ENCODE results near the gene SMAD2.
A peak's percentile ranks its signal among the peaks of the same experiment; 100 is the strongest.

Gene SMAD2

DNA sequence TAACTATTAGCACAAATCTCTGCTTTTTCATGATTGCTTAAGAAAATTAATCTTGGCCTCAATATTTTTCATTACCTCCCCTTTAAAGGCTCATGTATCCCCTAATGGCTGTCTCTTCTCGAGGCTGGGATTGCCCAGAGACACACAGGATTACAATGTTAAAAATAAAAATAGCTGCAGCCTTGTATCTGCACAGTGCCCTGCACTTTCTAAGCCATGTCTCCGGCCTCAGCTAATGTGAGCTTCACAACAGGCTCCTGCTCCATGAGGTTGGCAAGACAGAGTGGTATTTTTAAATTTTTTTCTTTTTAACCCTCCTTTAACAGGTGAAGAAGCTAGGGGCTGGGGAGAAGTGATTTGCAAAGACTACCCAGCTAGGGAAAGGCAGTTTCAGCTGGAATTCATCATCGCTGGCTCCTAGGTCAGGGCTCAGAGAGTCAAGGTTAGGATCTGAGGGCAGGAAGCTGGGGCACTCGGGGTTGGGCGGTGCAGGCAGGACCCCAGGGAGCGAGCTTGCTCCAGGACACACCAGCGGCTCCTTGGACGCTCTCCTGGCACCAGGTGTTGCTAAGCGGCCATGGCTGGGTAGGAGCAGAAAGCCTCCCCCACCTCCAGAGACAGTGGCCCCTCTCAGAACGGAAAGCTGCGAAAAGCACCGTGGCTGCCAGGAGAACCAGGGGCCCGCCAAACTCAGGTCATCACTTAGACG is 135.6 kb downstream of the SMAD2 start:
- H3K27ac ChIP-seq (replicated peaks; ENCODE audit: low read length): no peak overlapping the region
- H2AK5ac ChIP-seq (ENCODE audit: low read depth, low read length): no peak overlapping the region
- H2BK12ac ChIP-seq (ENCODE audit: low read length): no peak overlapping the region
- H3K4me1 ChIP-seq (ENCODE audit: control insufficient read depth in 2 of 2, insufficient read depth in 1 of 2, low read depth in 1 of 2, low read length in 2 of 2): no peaks in the 10 kb centered on the region
- no peak overlapping the region for H2BK5ac ChIP-seq (ENCODE audit: low read length)
- DNase-seq (ENCODE audit: low spot score): no peak
- H3K4me2 ChIP-seq (ENCODE audit: insufficient read depth, low read length, poor library complexity, severe bottlenecking): no peak overlapping the region
- no peaks in the 10 kb centered on the region for H3K79me1 ChIP-seq (ENCODE audit: low read depth, low read length)
- no peak overlapping the region for H3K14ac ChIP-seq (ENCODE audit: low read length)
- H4K91ac ChIP-seq (ENCODE audit: low read depth, low read length, poor library complexity): no peak overlapping the region
- H3K4me3 ChIP-seq (ENCODE audit: low read length in 2 of 2): no peak overlapping the region
- H2BK120ac ChIP-seq (ENCODE audit: low read depth, low read length): no peak overlapping the region
- peak overlapping the region; percentile 21 for H3K23ac ChIP-seq (ENCODE audit: low read depth, low read length, poor library complexity)
- peaks cover 0 to 16% (median 2%) of the 10 kb centered on the region in 3 experiments for H3K27me3 ChIP-seq (ENCODE audit: control insufficient read depth in 3 of 3, insufficient read depth in 3 of 3, low read depth in 1 of 3, low read length in 3 of 3)
- H2AFZ ChIP-seq (ENCODE audit: low read length): peak overlapping the region; percentile 26
- H3K9ac ChIP-seq (ENCODE audit: low read depth, low read length, poor library complexity): no peak overlapping the region
- H4K8ac ChIP-seq (ENCODE audit: low read depth, low read length): no peak overlapping the region
- H3K9me3 ChIP-seq (replicated peaks in 1 of 2; ENCODE audit: control insufficient read depth in 2 of 2, insufficient read depth in 1 of 2, low read depth in 1 of 2, low read length in 2 of 2): no peaks in the 10 kb centered on the region
- H2BK15ac ChIP-seq (ENCODE audit: low read length): peak overlapping the region; percentile 18
- H3K4ac ChIP-seq (ENCODE audit: low read length): no peak overlapping the region
- H3K18ac ChIP-seq (ENCODE audit: low read length): peak overlapping the region; percentile 66
- WGBS, 2 donors (ENCODE audit: extremely low coverage in 2 of 2, insufficient read length in 2 of 2, insufficient replicate concordance in 1 of 2): no CpG with 5 or more reads among the region's 14 CpGs
- H3K36me3 ChIP-seq (replicated peaks in 1 of 2; ENCODE audit: control insufficient read depth in 2 of 2, insufficient read depth in 2 of 2, low read length in 2 of 2): no peaks in the 10 kb centered on the region

GRCh38 chr18:47793609-47794008 is 136.8 kb downstream of the SMAD2 start:
- Histone ChIP-seq H2BK15ac (ENCODE audit: low read length) (no peak overlapping the region), H3K36me3 (replicated peaks in 1 of 2; ENCODE audit: control insufficient read depth in 2 of 2, insufficient read depth in 2 of 2, low read length in 2 of 2) (no peaks in the 10 kb centered on the region), H3K27ac (replicated peaks; ENCODE audit: low read length) (no peak overlapping the region), H3K9me3 (replicated peaks in 1 of 2; ENCODE audit: control insufficient read depth in 2 of 2, insufficient read depth in 1 of 2, low read depth in 1 of 2, low read length in 2 of 2) (no peaks in the 10 kb centered on the region), H3K4me2 (ENCODE audit: insufficient read depth, low read length, poor library complexity, severe bottlenecking) (no peak overlapping the region), H4K8ac (ENCODE audit: low read depth, low read length) (no peak overlapping the region), H3K14ac (ENCODE audit: low read length) (no peak overlapping the region), H3K4ac (ENCODE audit: low read length) (no peak overlapping the region), H4K91ac (ENCODE audit: low read depth, low read length, poor library complexity) (no peak overlapping the region), H3K18ac (ENCODE audit: low read length) (no peak overlapping the region), H3K23ac (ENCODE audit: low read depth, low read length, poor library complexity) (no peak overlapping the region), H2BK5ac (ENCODE audit: low read length) (no peak overlapping the region), H2BK120ac (ENCODE audit: low read depth, low read length) (no peak overlapping the region), H3K27me3 (ENCODE audit: control insufficient read depth in 3 of 3, insufficient read depth in 3 of 3, low read depth in 1 of 3, low read length in 3 of 3) (peaks cover 0 to 20% (median 2%) of the 10 kb centered on the region in 3 experiments), H2AK5ac (ENCODE audit: low read depth, low read length) (no peak overlapping the region), H3K4me1 (ENCODE audit: control insufficient read depth in 2 of 2, insufficient read depth in 1 of 2, low read depth in 1 of 2, low read length in 2 of 2) (no peaks in the 10 kb centered on the region), H3K4me3 (ENCODE audit: low read length in 2 of 2) (no peak overlapping the region), H2AFZ (ENCODE audit: low read length) (no peak overlapping the region), H2BK12ac (ENCODE audit: low read length) (no peak overlapping the region), H3K79me1 (ENCODE audit: low read depth, low read length) (no peaks in the 10 kb centered on the region), H3K9ac (ENCODE audit: low read depth, low read length, poor library complexity) (no peak overlapping the region)
- DNase-seq (ENCODE audit: low spot score): no peak
- no CpG with 5 or more reads among the region's 7 CpGs for WGBS, 2 donors (ENCODE audit: extremely low coverage in 2 of 2, insufficient read length in 2 of 2, insufficient replicate concordance in 1 of 2)

DNA sequence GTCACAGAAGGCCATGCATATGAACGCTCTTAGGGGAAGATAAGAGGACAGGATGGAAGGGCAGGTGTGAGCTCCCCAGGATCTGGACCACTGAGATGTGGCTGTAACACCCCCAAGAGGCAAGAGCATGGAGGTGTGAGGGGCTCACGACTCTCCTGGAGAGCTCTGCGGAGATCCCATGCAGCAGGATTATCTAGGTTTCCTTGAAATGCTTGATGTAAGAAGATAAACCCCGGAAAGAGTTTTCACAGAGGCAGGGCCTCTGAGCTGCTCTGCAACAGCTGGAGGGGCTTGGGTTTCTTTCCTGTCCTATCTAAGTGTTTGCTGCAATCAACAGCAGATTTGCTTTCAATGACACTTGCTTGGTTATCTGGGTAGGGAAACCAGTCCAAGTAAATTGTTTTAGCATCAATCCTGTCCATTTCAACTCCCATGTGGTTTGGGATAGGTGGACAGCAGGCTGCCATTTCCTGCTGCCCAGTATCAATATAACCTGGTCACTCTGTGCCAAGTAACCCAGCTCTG is 138.9 kb downstream of the SMAD2 start:
- Histone ChIP-seq H2AK5ac (ENCODE audit: low read depth, low read length) (no peak overlapping the region), H4K8ac (ENCODE audit: low read depth, low read length) (no peak overlapping the region), H3K14ac (ENCODE audit: low read length) (no peak overlapping the region), H3K4me2 (ENCODE audit: insufficient read depth, low read length, poor library complexity, severe bottlenecking) (no peak overlapping the region), H4K91ac (ENCODE audit: low read depth, low read length, poor library complexity) (no peak overlapping the region), H3K36me3 (replicated peaks in 1 of 2; ENCODE audit: control insufficient read depth in 2 of 2, insufficient read depth in 2 of 2, low read length in 2 of 2) (no peaks in the 10 kb centered on the region), H2BK5ac (ENCODE audit: low read length) (no peak overlapping the region), H3K9ac (ENCODE audit: low read depth, low read length, poor library complexity) (no peak overlapping the region), H3K4me3 (ENCODE audit: low read length in 2 of 2) (no peak overlapping the region), H3K4me1 (ENCODE audit: control insufficient read depth in 2 of 2, insufficient read depth in 1 of 2, low read depth in 1 of 2, low read length in 2 of 2) (no peaks in the 10 kb centered on the region), H3K27me3 (ENCODE audit: control insufficient read depth in 3 of 3, insufficient read depth in 3 of 3, low read depth in 1 of 3, low read length in 3 of 3) (peaks cover 0 to 20% (median 2%) of the 10 kb centered on the region in 3 experiments), H3K23ac (ENCODE audit: low read depth, low read length, poor library complexity) (no peak overlapping the region), H2BK12ac (ENCODE audit: low read length) (no peak overlapping the region), H3K27ac (replicated peaks; ENCODE audit: low read length) (no peak overlapping the region), H2BK120ac (ENCODE audit: low read depth, low read length) (no peak overlapping the region), H3K4ac (ENCODE audit: low read length) (no peak overlapping the region), H2BK15ac (ENCODE audit: low read length) (no peak overlapping the region), H3K9me3 (replicated peaks in 1 of 2; ENCODE audit: control insufficient read depth in 2 of 2, insufficient read depth in 1 of 2, low read depth in 1 of 2, low read length in 2 of 2) (no peaks in the 10 kb centered on the region), H3K79me1 (ENCODE audit: low read depth, low read length) (no peaks in the 10 kb centered on the region), H2AFZ (ENCODE audit: low read length) (no peak overlapping the region), H3K18ac (ENCODE audit: low read length) (no peak overlapping the region)
- no CpG with 5 or more reads among the region's 4 CpGs for WGBS, 2 donors (ENCODE audit: extremely low coverage in 2 of 2, insufficient read length in 2 of 2, insufficient replicate concordance in 1 of 2)
- no peak for DNase-seq (ENCODE audit: low spot score)

DNA sequence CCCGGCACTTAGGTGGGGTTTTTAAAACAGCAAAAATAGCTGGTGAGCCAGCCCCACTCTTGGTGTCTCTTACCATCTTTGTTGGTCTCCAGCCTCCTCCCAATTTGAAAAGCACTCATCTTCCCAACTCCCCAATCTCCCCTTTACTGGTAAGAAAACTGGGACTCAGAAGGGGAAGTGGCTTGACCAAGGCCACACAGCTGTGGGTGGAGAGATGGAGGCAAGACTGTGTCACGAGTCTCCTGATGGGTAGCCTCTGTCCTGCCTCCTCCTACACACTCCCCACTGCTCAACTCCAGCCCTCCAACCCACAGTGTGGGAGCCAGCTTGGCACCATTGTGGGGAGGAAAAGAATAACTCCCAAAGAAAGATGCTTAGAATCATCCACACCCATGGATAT is 140.4 kb downstream of the SMAD2 start:
- peaks cover 0 to 20% (median 2%) of the 10 kb centered on the region in 3 experiments for H3K27me3 ChIP-seq (ENCODE audit: control insufficient read depth in 3 of 3, insufficient read depth in 3 of 3, low read depth in 1 of 3, low read length in 3 of 3)
- no peak overlapping the region for H3K23ac ChIP-seq (ENCODE audit: low read depth, low read length, poor library complexity)
- H3K4ac ChIP-seq (ENCODE audit: low read length): no peak overlapping the region
- no peak overlapping the region for H3K27ac ChIP-seq (replicated peaks; ENCODE audit: low read length)
- H4K8ac ChIP-seq (ENCODE audit: low read depth, low read length): no peak overlapping the region
- H3K14ac ChIP-seq (ENCODE audit: low read length): no peak overlapping the region
- H2BK120ac ChIP-seq (ENCODE audit: low read depth, low read length): no peak overlapping the region
- no peak overlapping the region for H2BK5ac ChIP-seq (ENCODE audit: low read length)
- no peak overlapping the region for H2AFZ ChIP-seq (ENCODE audit: low read length)
- no peak overlapping the region for H3K9ac ChIP-seq (ENCODE audit: low read depth, low read length, poor library complexity)
- no CpG with 5 or more reads among the region's 2 CpGs for WGBS, 2 donors (ENCODE audit: extremely low coverage in 2 of 2, insufficient read length in 2 of 2, insufficient replicate concordance in 1 of 2)
- no peak overlapping the region for H3K4me2 ChIP-seq (ENCODE audit: insufficient read depth, low read length, poor library complexity, severe bottlenecking)
- no peak overlapping the region for H4K91ac ChIP-seq (ENCODE audit: low read depth, low read length, poor library complexity)
- H2BK12ac ChIP-seq (ENCODE audit: low read length): no peak overlapping the region
- no peak for DNase-seq (ENCODE audit: low spot score)
- no peaks in the 10 kb centered on the region for H3K9me3 ChIP-seq (replicated peaks in 1 of 2; ENCODE audit: control insufficient read depth in 2 of 2, insufficient read depth in 1 of 2, low read depth in 1 of 2, low read length in 2 of 2)
- H3K79me1 ChIP-seq (ENCODE audit: low read depth, low read length): no peaks in the 10 kb centered on the region
- no peaks in the 10 kb centered on the region for H3K4me1 ChIP-seq (ENCODE audit: control insufficient read depth in 2 of 2, insufficient read depth in 1 of 2, low read depth in 1 of 2, low read length in 2 of 2)
- no peak overlapping the region for H3K18ac ChIP-seq (ENCODE audit: low read length)
- H2BK15ac ChIP-seq (ENCODE audit: low read length): no peak overlapping the region
- no peaks in the 10 kb centered on the region for H3K36me3 ChIP-seq (replicated peaks in 1 of 2; ENCODE audit: control insufficient read depth in 2 of 2, insufficient read depth in 2 of 2, low read length in 2 of 2)
- H3K4me3 ChIP-seq (ENCODE audit: low read length in 2 of 2): no peak overlapping the region
- no peak overlapping the region for H2AK5ac ChIP-seq (ENCODE audit: low read depth, low read length)
